Activated CD4-positive, CD25-positive, alpha-beta regulatory T cell (primary cell): ENCODE measurements around the gene GAN.

Source experiments
- DNase-seq, 4 experiments: peaks; one replicate each; lab custom pipeline; 2025; lab: John Stamatoyannopoulos, UW

Gene GAN

GRCh38 chr16:81314603-81315270, at the start of gene GAN:
Gene GAN, plus strand, starts transcription at chr16:81314962. Its CDS starts 152 bp downstream, at chr16:81315114.
- DNase-seq: peak; percentile 83 to 89 (median 87)

GRCh38 chr16:81265052-81265451, 49.7 kb upstream of the GAN start:
- DNase-seq: no peak

GRCh38 chr16:81265658-81266451, 48.9 kb upstream of the GAN start:
- no peak for DNase-seq

GRCh38 chr16:81266680-81267095, 48.1 kb upstream of the GAN start:
- no peak for DNase-seq

- DNase-seq: no peak
Observed at GRCh38 chr16:81268509-81268908, 46.3 kb upstream of the GAN start.

GRCh38 chr16:81273223-81273950, 41.4 kb upstream of the GAN start:
- no peak for DNase-seq

- DNase-seq: no peak
Observed at GRCh38 chr16:81275064-81275532, 39.7 kb upstream of the GAN start.

- DNase-seq: no peak
Observed at GRCh38 chr16:81275795-81276194, 39.0 kb upstream of the GAN start.

- DNase-seq: no peak
Observed at GRCh38 chr16:81276323-81276722, 38.4 kb upstream of the GAN start.

- DNase-seq: no peak
Observed at GRCh38 chr16:81277541-81278080, 37.2 kb upstream of the GAN start.

GRCh38 chr16:81278526-81278925, 36.2 kb upstream of the GAN start:
- no peak for DNase-seq

GRCh38 chr16:81279392-81279791, 35.4 kb upstream of the GAN start:
- DNase-seq: no peak

GRCh38 chr16:81280393-81280792, 34.4 kb upstream of the GAN start:
- no peak for DNase-seq

- DNase-seq: no peak
Observed at GRCh38 chr16:81283044-81283443, 31.7 kb upstream of the GAN start.

- DNase-seq: no peak
Observed at GRCh38 chr16:81284995-81285600, 29.7 kb upstream of the GAN start.

- no peak for DNase-seq
Observed at GRCh38 chr16:81286190-81286589, 28.6 kb upstream of the GAN start.

- DNase-seq: no peak
Observed at GRCh38 chr16:81291117-81291516, 23.6 kb upstream of the GAN start.

- DNase-seq: no peak
Observed at GRCh38 chr16:81292936-81293335, 21.8 kb upstream of the GAN start.

- no peak for DNase-seq
Observed at GRCh38 chr16:81293909-81294802, 20.6 kb upstream of the GAN start.

- no peak for DNase-seq
Observed at GRCh38 chr16:81296631-81297030, 18.1 kb upstream of the GAN start.

GRCh38 chr16:81307770-81308169, 7.0 kb upstream of the GAN start:
- DNase-seq: no peak
